ENCODE results near the gene TCF7L2. TPM values are rescaled to one million over a fixed set of nuclear protein-coding genes. Genes with fewer than 3 reads are reported as not detected.

TCF7L2 gene
- total and polyA plus RNA-seq, 9 donors = 21.1 to 41.7 (median 34.5) TPM

DNA sequence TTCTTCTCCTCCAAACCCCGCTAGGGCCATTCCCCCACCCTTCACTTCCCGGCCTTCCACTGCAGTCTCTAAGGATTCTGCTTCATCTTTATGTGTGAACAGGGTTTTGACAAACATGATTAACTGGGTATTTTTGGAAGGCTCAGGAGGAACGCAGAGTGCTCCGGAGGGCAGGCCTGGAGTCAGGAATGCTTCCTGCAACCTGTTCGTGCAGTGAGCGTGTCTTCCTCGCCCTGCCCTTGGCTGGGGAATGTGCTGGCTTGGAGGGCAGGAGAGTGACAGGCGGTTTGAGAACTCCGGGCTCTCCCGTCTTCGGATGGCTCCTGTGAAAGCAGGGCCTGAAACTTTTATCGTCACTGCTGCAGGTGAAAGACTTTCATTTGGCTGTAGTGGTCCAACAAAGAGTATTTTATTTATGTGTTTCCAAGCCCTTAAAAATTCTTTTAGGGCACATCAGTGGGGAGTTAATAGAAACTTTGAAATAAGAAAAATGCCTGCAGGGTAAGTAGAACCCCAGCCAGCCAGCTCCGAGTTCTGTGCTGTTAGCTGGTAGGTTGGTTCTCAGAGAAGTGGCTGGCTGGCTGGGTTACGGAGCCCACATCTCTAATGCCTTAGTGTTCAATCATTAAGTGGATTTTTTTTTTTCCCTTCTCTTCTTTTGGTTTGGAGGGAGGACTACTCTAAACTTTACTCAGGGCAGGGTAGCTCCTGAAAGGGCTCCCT lies 51.0 kb downstream of the TCF7L2 start:
- H3K27ac ChIP-seq = no peak overlapping the region
- TF ChIP-seq POLR2A (IDR thresholded peaks at IDR 0.05) (no peak), EP300 (IDR thresholded peaks at IDR 0.05) (no peak)
- TF ChIP-seq, protein P1, sequence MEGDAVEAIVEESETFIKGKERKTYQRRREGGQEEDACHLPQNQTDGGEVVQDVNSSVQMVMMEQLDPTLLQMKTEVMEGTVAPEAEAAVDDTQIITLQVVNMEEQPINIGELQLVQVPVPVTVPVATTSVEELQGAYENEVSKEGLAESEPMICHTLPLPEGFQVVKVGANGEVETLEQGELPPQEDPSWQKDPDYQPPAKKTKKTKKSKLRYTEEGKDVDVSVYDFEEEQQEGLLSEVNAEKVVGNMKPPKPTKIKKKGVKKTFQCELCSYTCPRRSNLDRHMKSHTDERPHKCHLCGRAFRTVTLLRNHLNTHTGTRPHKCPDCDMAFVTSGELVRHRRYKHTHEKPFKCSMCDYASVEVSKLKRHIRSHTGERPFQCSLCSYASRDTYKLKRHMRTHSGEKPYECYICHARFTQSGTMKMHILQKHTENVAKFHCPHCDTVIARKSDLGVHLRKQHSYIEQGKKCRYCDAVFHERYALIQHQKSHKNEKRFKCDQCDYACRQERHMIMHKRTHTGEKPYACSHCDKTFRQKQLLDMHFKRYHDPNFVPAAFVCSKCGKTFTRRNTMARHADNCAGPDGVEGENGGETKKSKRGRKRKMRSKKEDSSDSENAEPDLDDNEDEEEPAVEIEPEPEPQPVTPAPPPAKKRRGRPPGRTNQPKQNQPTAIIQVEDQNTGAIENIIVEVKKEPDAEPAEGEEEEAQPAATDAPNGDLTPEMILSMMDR (IDR thresholded peaks at IDR 0.05) = no peak
- peak in 2 of 5 donors; percentile 26 to 56 for DNase-seq
- no peak overlapping the region for H3K4me3 ChIP-seq
- no peaks in the 10 kb centered on the region for H3K9me3 ChIP-seq
- peaks cover 29% of the 10 kb centered on the region for H3K4me1 ChIP-seq (ENCODE audit: insufficient read depth)
- H3K27me3 ChIP-seq = no peaks in the 10 kb centered on the region
- no peaks in the 10 kb centered on the region for H3K36me3 ChIP-seq
- WGBS, 3 donors = 33 to 45% (median 34%) methylated on average over 14 of the region's 14 CpGs
- intact Hi-C loops (cut with DNase I) = no loop called here

DNA sequence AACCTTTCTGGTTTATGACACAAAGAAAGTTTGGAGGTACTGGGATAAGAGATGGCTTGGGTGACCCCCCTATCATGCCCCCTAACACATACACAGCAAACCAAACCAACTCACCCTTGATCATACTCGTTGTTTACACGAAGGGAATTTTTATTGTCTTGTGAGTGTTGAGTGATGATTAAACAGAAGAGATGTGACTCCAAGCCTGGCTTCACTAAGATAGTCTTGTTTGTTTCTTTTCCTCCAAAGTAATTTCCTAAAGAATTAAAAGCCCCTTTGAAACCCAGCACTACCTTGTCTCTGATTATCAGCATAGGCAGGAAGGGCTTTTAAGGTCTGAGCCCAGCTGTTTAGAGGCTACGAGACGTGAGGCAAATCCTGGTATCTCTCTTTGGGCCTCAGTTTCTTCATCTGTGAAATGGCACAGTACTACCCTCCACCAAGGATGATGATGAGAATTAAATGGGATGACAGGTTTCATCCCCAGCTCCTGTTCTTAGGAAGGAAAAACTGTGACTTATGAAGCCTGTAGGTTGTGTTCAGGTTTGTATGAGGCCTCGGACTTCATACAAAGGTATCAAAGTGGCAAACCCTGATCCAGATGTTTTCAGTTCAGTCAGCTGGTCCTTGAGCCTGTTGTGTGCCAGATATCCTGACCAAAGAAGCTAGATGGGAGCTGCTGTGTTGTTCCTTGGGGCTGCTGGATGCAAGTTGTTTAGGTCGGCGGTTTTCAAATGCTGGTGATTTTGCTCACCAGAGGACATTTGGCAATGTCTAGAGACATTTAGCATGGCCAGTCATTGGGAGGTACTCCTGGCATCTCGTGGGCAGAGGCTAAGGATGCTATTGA lies 51.8 kb downstream of the TCF7L2 start:
- Histone ChIP-seq H3K9me3 (no peaks in the 10 kb centered on the region), H3K27me3 (no peaks in the 10 kb centered on the region), H3K4me3 (no peak overlapping the region), H3K36me3 (no peaks in the 10 kb centered on the region), H3K27ac (no peak overlapping the region), H3K4me1 (ENCODE audit: insufficient read depth) (peaks cover 28% of the 10 kb centered on the region)
- WGBS, 3 donors = 76 to 78% (median 77%) methylated on average over 8 of the region's 8 CpGs
- no peak for DNase-seq
- TF ChIP-seq EP300 (IDR thresholded peaks at IDR 0.05) (no peak), POLR2A (IDR thresholded peaks at IDR 0.05) (no peak)
- TF ChIP-seq, protein P1 (IDR thresholded peaks at IDR 0.05) = no peak
- intact Hi-C loops (cut with DNase I) = no loop called here

DNA sequence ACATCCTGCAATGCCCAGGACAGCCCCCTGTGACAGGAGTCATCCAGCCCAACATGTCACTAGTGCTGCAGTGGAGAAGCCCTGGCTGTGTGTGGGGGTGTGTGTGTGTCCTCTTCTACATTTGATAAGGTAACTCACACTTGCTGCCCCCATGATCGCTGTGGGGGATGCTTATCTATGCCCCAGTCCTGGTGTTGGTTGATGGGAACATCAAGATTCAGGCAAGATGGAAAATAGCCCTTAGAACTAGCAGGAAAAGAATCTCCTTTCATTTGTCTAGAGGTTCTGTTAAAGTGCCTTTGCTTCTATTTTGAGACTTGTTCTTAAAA lies 52.4 kb downstream of the TCF7L2 start:
- Histone ChIP-seq H3K4me3 (no peak overlapping the region), H3K4me1 (ENCODE audit: insufficient read depth) (peaks cover 33% of the 10 kb centered on the region), H3K27me3 (no peaks in the 10 kb centered on the region), H3K27ac (no peak overlapping the region), H3K9me3 (no peaks in the 10 kb centered on the region), H3K36me3 (no peaks in the 10 kb centered on the region)
- WGBS, 3 donors = 22 to 41% (median 32%) methylated on average over 1 of the region's 1 CpG
- intact Hi-C loops (cut with DNase I) = no loop called here
- TF ChIP-seq POLR2A (IDR thresholded peaks at IDR 0.05) (no peak), EP300 (IDR thresholded peaks at IDR 0.05) (no peak)
- TF ChIP-seq, protein P1 (IDR thresholded peaks at IDR 0.05) = no peak
- DNase-seq = no peak

DNA sequence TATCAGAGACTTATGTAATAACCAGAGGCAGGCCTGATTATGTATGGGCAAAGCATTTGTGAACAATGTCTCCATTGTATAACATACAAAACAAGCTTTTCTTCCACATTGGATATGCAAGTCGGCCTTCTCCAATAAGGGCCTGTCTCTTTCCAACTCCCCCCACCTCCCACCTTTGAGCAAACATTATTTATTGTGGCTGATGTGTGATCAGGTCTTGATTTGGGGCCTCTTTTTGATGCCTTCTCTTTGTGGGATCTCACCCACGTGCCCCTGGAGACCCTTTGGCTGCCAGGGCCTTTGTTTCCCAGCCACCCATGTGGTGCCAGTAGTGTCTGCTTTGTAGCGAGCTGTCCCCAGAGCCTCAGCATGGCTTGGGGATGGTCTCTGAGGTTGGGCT lies 53.0 kb downstream of the TCF7L2 start:
- Histone ChIP-seq H3K9me3 (no peaks in the 10 kb centered on the region), H3K4me1 (ENCODE audit: insufficient read depth) (peaks cover 36% of the 10 kb centered on the region), H3K27ac (no peak overlapping the region), H3K27me3 (no peaks in the 10 kb centered on the region), H3K36me3 (no peaks in the 10 kb centered on the region), H3K4me3 (no peak overlapping the region)
- TF ChIP-seq EP300 (IDR thresholded peaks at IDR 0.05) = no peak
- TF ChIP-seq, protein P1 (IDR thresholded peaks at IDR 0.05) = no peak
- no peak for TF ChIP-seq POLR2A (IDR thresholded peaks at IDR 0.05)
- DNase-seq = no peak
- intact Hi-C loops (cut with DNase I) = no loop called here
- 95 to 97% (median 96%) methylated on average over 3 of the region's 3 CpGs for WGBS, 3 donors

Data from ovary (tissue), 9 donors.